Tibial nerve (tissue), 3 donors: Measurements from ENCODE around the gene CAV1.

Experiments used
- CTCF ChIP-seq, 5 experiments: fragments of 200-600 bp in 3 of 5; fragments of 450-650 bp in 2 of 5; sonication (generic) in 3 of 5; IDR thresholded peaks; one replicate each; pipeline ENCODE4 v1.5.1; 2016 to 2019; ENCODE audit warnings: antibody characterized with exemption in 5 of 5, mild to moderate bottlenecking in 3 of 5, moderate library complexity in 2 of 5
- POLR2A ChIP-seq, 2 donors: fragments of 450-650 bp; IDR thresholded peaks; one replicate each; pipeline ENCODE4 v1.6.1; 2017; ENCODE audit warnings: antibody characterized with exemption in 2 of 2, mild to moderate bottlenecking in 2 of 2, moderate library complexity in 2 of 2

- TF ChIP-seq CTCF (IDR thresholded peaks at IDR 0.05) = no peak
- no peak for TF ChIP-seq POLR2A (IDR thresholded peaks at IDR 0.05)
Measured at GRCh38 chr7:116493449-116493848, 31.4 kb upstream of the CAV1 start.
